ENCODE data around the gene NUDT3. TPM values are rescaled to one million over a fixed set of nuclear protein-coding genes. Genes with fewer than 3 reads are reported as not detected.

NUDT3 gene
- polyA plus RNA-seq, 2 of the 4 experiments (the other 2 are of a cell fraction) = 5.2 to 13.4 TPM

- no peak for ATAC-seq
- ChIA-PET CTCF (interaction anchor here (1.1 to 2.5 kb wide), 4 partner anchors 8 to 146 kb away, joined by 3 to 8 read pairs (median 6); no protein-coding TSS in a partner anchor), POLR2A (no interaction called here)
- WGBS (ENCODE audit: missing lambda C conversion rate) = 90% methylated on average over 3 of the region's 3 CpGs
- no peak overlapping the region for H3K27ac ChIP-seq
- FAIRE-seq = no peak
- H3K9me3 ChIP-seq = peaks cover 3% of the 10 kb centered on the region; the same call in 1 of the 3 replicates
- H3K4me2 ChIP-seq = no peak overlapping the region; the same call in 2 of the 3 replicates
- DNase-seq (ENCODE audit: low read depth in 1 of 2, low spot score in 1 of 2) = no peak
- TF ChIP-seq MAZ (IDR thresholded peaks at IDR 0.05; ENCODE audit: borderline replicate concordance, low read depth, low read length) (no peak), SREBF2 (IDR thresholded peaks at IDR 0.05) (no peak), SMC3 (IDR thresholded peaks at IDR 0.05) (no peak), TFCP2L1 (CRISPR knock-in tag; IDR thresholded peaks at IDR 0.05) (no peak), REST (IDR thresholded peaks at IDR 0.05) (no peak)
- H3K4me1 ChIP-seq = peaks cover 12% of the 10 kb centered on the region
- H3K4me3 ChIP-seq = no peak overlapping the region
These were observed 1.5 kb upstream of the NUDT3 start for GRCh38 chr6:34393966-34394305.

DNA sequence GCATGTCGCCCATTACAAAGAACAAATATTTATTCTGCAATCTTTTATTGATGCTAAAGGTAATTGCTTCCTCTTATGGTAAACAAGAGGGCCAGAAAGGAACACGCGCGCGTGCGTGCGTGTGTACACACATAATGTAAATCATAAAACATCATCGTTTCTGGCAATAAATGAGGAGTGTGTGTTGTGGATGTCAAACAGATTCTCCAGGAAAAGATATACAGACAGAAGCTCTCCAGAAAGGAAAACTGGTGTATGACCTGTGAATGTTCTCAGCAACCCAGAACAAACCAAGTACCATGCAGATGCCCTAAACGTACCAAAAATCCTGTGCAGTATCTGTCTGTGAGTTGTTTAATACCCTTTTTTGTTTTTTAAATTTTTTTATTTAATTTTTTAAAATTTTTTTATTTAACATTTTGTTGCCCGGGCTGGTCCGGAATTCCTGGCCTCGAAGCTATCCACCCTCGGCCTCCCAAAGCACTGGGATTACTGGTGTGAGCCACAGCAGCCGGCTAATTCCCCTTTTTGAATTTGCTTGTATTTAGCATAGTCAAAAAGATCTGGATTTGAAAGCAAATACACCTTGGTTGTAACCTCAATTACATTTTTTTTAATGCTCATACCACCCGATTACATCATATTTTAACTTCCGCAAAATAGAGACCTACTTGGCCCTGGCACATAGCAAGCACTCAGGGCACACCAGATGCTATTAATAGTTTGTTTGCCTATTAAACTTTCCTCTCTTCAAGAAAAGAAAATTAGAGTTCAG, 909 bp upstream of the NUDT3 start:
- Histone ChIP-seq H3K9me3 (peaks cover 3% of the 10 kb centered on the region; the same call in 1 of the 3 replicates), H3K4me1 (peaks cover 12% of the 10 kb centered on the region), H3K4me2 (peak overlapping the region; percentile 78), H3K4me3 (peak overlapping the region; percentile 84), H3K27ac (peak overlapping the region; percentile 61 to 99)
- ChIA-PET POLR2A (no interaction called here), CTCF (interaction anchor here (0.6 to 2.5 kb wide), 10 partner anchors 9 to 786 kb away, joined by 3 to 8 read pairs (median 3); no protein-coding TSS in a partner anchor)
- FAIRE-seq (no peak), ATAC-seq (0 out of 6 replicates have a peak, but pooled peaks of 1 of the 2 experiments have one; percentile 1), DNase-seq (ENCODE audit: low read depth in 1 of 2, low spot score in 1 of 2) (no peak)
- WGBS (ENCODE audit: missing lambda C conversion rate) = 65% methylated on average over 16 of the region's 16 CpGs
- TF ChIP-seq, protein P1, sequence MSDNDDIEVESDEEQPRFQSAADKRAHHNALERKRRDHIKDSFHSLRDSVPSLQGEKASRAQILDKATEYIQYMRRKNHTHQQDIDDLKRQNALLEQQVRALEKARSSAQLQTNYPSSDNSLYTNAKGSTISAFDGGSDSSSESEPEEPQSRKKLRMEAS (IDR thresholded peaks at IDR 0.05) = no peak
- TF ChIP-seq HDAC2 (IDR thresholded peaks at IDR 0.05) (no peak), ZSCAN20 (CRISPR knock-in tag; IDR thresholded peaks at IDR 0.05) (no peak)

DNA sequence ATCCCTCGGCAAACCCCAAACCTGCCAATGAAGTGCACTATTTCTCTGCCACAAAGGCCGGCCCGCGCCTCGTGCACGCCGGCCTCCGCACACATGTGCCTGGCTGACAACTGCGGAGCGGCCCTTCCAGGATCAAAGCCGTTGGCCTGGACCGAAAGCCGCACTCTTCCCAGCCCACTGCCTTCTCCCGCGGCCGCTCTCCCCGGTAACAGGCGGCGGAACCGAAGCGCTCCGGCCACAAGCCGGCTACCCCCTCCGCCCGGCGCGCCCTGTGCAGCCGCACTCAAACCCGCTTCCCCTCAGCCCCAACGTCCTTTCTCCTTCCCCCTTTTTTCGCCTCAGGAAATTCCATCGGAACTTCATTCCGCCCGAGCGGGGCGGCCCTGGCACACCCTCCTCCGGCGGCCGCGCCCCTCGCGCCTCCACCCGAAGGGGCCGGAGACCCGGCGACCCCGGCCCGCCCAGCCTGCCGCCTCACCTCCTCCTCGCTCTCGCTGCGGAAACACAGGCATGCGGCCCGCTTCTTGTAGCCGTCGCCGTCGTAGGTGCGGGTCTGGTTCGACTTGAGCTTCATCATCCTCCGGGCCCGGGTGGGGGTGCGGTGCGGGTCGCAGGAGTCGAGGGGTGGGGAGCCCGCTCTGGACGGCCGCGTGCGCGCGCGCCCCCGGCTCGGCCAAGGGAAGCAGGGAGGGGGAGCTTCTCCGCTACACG, 528 bp downstream of the NUDT3 start:
- WGBS (ENCODE audit: missing lambda C conversion rate) = 2% methylated on average over 25 of the region's 78 CpGs
- Histone ChIP-seq H3K4me2 (peak overlapping the region; percentile 83), H3K4me1 (peaks cover 20% of the 10 kb centered on the region), H3K9me3 (peaks cover 3% of the 10 kb centered on the region; the same call in 1 of the 3 replicates), H3K27ac (peak overlapping the region; percentile 95 to 99), H3K4me3 (peak overlapping the region; percentile 84)
- FAIRE-seq (no peak), DNase-seq (ENCODE audit: low read depth in 1 of 2, low spot score in 1 of 2) (peak; percentile 38 to 66), ATAC-seq (peak; percentile 71 to 72)
- no peak for TF ChIP-seq HOXA7 (CRISPR knock-in tag; IDR thresholded peaks at IDR 0.05)
- TF ChIP-seq, protein P2, sequence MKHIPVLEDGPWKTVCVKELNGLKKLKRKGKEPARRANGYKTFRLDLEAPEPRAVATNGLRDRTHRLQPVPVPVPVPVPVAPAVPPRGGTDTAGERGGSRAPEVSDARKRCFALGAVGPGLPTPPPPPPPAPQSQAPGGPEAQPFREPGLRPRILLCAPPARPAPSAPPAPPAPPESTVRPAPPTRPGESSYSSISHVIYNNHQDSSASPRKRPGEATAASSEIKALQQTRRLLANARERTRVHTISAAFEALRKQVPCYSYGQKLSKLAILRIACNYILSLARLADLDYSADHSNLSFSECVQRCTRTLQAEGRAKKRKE (CRISPR knock-in tag; IDR thresholded peaks at IDR 0.05; ENCODE audit: low read depth) = no peak
- peak; percentile 42; the same call in 1 of the 2 replicates for TF ChIP-seq HOXB5 (CRISPR knock-in tag; IDR thresholded peaks at IDR 0.05)
- TF ChIP-seq E2F6 (IDR thresholded peaks at IDR 0.05; ENCODE audit: borderline replicate concordance, low read depth) = peak; percentile 75
- no peak for TF ChIP-seq KDM5A (IDR thresholded peaks at IDR 0.05)
- TF ChIP-seq, protein P1 (IDR thresholded peaks at IDR 0.05) = peak; percentile 90
- peak; percentile 28; the same call in 1 of the 2 replicates for TF ChIP-seq POLR2A (IDR thresholded peaks at IDR 0.05; ENCODE audit: low read length)
- no peak for TF ChIP-seq HOXB13 (CRISPR knock-in tag; IDR thresholded peaks at IDR 0.05; ENCODE audit: low read depth)
- peak; percentile 59; the same call in 1 of the 2 replicates for TF ChIP-seq PHF8 (IDR thresholded peaks at IDR 0.05; ENCODE audit: borderline replicate concordance, low read depth)
- TF ChIP-seq NR3C1 (IDR thresholded peaks at IDR 0.05) = no peak
- TF ChIP-seq, protein P3, sequence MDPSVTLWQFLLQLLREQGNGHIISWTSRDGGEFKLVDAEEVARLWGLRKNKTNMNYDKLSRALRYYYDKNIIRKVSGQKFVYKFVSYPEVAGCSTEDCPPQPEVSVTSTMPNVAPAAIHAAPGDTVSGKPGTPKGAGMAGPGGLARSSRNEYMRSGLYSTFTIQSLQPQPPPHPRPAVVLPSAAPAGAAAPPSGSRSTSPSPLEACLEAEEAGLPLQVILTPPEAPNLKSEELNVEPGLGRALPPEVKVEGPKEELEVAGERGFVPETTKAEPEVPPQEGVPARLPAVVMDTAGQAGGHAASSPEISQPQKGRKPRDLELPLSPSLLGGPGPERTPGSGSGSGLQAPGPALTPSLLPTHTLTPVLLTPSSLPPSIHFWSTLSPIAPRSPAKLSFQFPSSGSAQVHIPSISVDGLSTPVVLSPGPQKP (IDR thresholded peaks at IDR 0.05; ENCODE audit: low read depth, low read length) = no peak
- TF ChIP-seq MYC (IDR thresholded peaks at IDR 0.05; ENCODE audit: borderline replicate concordance, low read length) = peak; percentile 62
- no peak for TF ChIP-seq BCL3 (IDR thresholded peaks at IDR 0.05)
- no peak for TF ChIP-seq TFCP2L1 (CRISPR knock-in tag; IDR thresholded peaks at IDR 0.05)
- CTCF ChIA-PET = interaction anchor here (0.7 to 2.5 kb wide), 7 partner anchors 8 to 228 kb away, joined by 3 to 10 read pairs (median 3); partner anchors contain the start of gene SMIM29
- POLR2A ChIA-PET = interaction anchor here (0.7 to 2.3 kb wide), 3 partner anchors 34 to 155 kb away, joined by 3 to 10 read pairs (median 3); partner anchors contain the start of genes HMGA1 and RPS10

Measured in A549 (cell line).